CD4-positive, alpha-beta T cell (primary cell): Measurements from ENCODE around the gene SLC16A6. TPM values are rescaled to one million over a fixed set of nuclear protein-coding genes. Genes with fewer than 3 reads are reported as not detected.

ENCODE experiments used
- ATAC-seq: fragments of 200-7000 bp; cut with Tn5 transposase; one replicate; pipeline ENCODE4 v1.10.0; 2022; ENCODE audit warnings: mild to moderate bottlenecking; ENCODE audit not compliant: poor library complexity
- CTCF ChIA-PET: fragments of 350-600 bp; sonication (Branson Sonifier 250); formaldehyde crosslinking; loops from one replicate; lab custom pipeline; 2021; ENCODE audit warnings: antibody characterized with exemption, inconsistent platforms; lab: Charles Lee
- POLR2A ChIA-PET: fragments of 350-600 bp; sonication (Branson Sonifier 250); formaldehyde crosslinking; loops from one replicate; lab custom pipeline; 2021; ENCODE audit warnings: antibody characterized with exemption, inconsistent platforms; lab: Charles Lee
- DNase-seq, 14 experiments: peaks; one replicate each; pipeline ENCODE4 v3.0.0-alpha.2; 2013 to 2020; ENCODE audit warnings: mixed read lengths in 2 of 14
- H3K27ac ChIP-seq, 2 donors: one replicate each; pipeline versions ENCODE4 v1.5.1 to v1.7.0; 2013; ENCODE audit warnings: low read length in 2 of 2, low read depth in 1 of 2, mild to moderate bottlenecking in 1 of 2
- H3K27me3 ChIP-seq, 2 experiments: 1 replicate in 1 of 2; 2 replicates in 1 of 2; pipeline versions ENCODE4 v1.6.1 to v1.7.0; 2013; ENCODE audit warnings: low read length in 2 of 2, control low read depth in 1 of 2, mild to moderate bottlenecking in 1 of 2, moderate library complexity in 1 of 2; ENCODE audit not compliant: insufficient read depth in 2 of 2, control insufficient read depth in 1 of 2
- H3K36me3 ChIP-seq: one replicate; pipeline ENCODE4 v1.6.1; 2013; ENCODE audit warnings: low read length, control low read depth; ENCODE audit not compliant: insufficient read depth
- H3K4me1 ChIP-seq: one replicate; pipeline ENCODE4 v1.6.1; 2013; ENCODE audit warnings: low read length, control low read depth; ENCODE audit not compliant: insufficient read depth
- H3K4me3 ChIP-seq: one replicate; pipeline ENCODE4 v1.5.1; 2013; ENCODE audit warnings: mild to moderate bottlenecking, low read length, moderate library complexity
- H3K9me3 ChIP-seq, 2 experiments: 1 replicate in 1 of 2; 2 replicates in 1 of 2; pipeline versions ENCODE4 v1.6.1 to v1.7.0; 2013; ENCODE audit warnings: low read length in 2 of 2, mild to moderate bottlenecking in 2 of 2, control low read depth in 1 of 2, moderate library complexity in 1 of 2; ENCODE audit not compliant: control insufficient read depth in 1 of 2, insufficient read depth in 1 of 2
- H3K27ac Mint-ChIP-seq: one replicate; pipeline ENCODE4 v1.8.0; 2020; ENCODE audit warnings: mixed read lengths
- H3K27me3 Mint-ChIP-seq: one replicate; pipeline ENCODE4 v1.8.0; 2021; ENCODE audit warnings: mixed read lengths
- H3K36me3 Mint-ChIP-seq: one replicate; pipeline ENCODE4 v1.8.0; 2021; ENCODE audit warnings: low read depth, mixed read lengths
- H3K4me1 Mint-ChIP-seq: one replicate; pipeline ENCODE4 v1.8.0; 2021; ENCODE audit warnings: low read depth, mixed read lengths
- H3K4me3 Mint-ChIP-seq: one replicate; pipeline ENCODE4 v1.8.0; 2020; ENCODE audit warnings: mild to moderate bottlenecking, mixed read lengths
- H3K9me3 Mint-ChIP-seq: one replicate; pipeline ENCODE4 v1.8.0; 2020; ENCODE audit warnings: mixed read lengths
- CTCF ChIP-seq: fragments of 200-600 bp; IDR thresholded peaks from one replicate; pipeline ENCODE4 v1.8.0; 2022; ENCODE audit warnings: antibody characterized with exemption, mild to moderate bottlenecking
- intact Hi-C, 2 experiments: fragments of 100-400 bp; cut with DNase I in 1 of 2; cut with micrococcal nuclease in 1 of 2; formaldehyde crosslinking; loops; one replicate each; pipeline versions ENCODE4 v1.15.1 to v1.9.0; 2023 to 2025; cut with DNase I, micrococcal nuclease
- total RNA-seq, 174 experiments: library from RNA in 2 of 174; stranded (reverse) in 2 of 174; gene quantifications; one replicate each; pipeline ENCODE4 v1.2.3 and lab custom pipeline; 2021 to 2026

SLC16A6 gene
- total RNA-seq, 2 experiments from 2014 or later: 7.7 to 9.5 TPM

- ChIA-PET POLR2A (interaction anchor here (0.6 to 1.7 kb wide), 2 partner anchors 9 to 10 kb away, joined by 3 to 6 read pairs; partner anchors contain the start of genes ARSG and SLC16A6), CTCF (no interaction called here)
- no peak for TF ChIP-seq CTCF
- H3K27ac Mint-ChIP-seq: no peak overlapping the region
- H3K36me3 ChIP-seq: no peaks in the 10 kb centered on the region
- no peak overlapping the region for H3K4me3 Mint-ChIP-seq
- peaks cover 37% of the 10 kb centered on the region for H3K4me1 ChIP-seq
- DNase-seq (no peak), ATAC-seq (no peak)
- H3K4me3 ChIP-seq: no peak overlapping the region
- peaks cover 46% of the 10 kb centered on the region for H3K4me1 Mint-ChIP-seq
- H3K9me3 ChIP-seq: no peaks in the 10 kb centered on the region
- intact Hi-C loops: no loop called here
- no peaks in the 10 kb centered on the region for H3K27me3 ChIP-seq
- peaks cover 3% of the 10 kb centered on the region for H3K36me3 Mint-ChIP-seq
- H3K27ac ChIP-seq: no peak overlapping the region
- H3K27me3 Mint-ChIP-seq: no peaks in the 10 kb centered on the region
- no peaks in the 10 kb centered on the region for H3K9me3 Mint-ChIP-seq
These were observed 10.6 kb upstream of the SLC16A6 start for GRCh38 chr17:68301438-68301959.

- H3K9me3 ChIP-seq: no peaks in the 10 kb centered on the region
- DNase-seq: no peak
- no peaks in the 10 kb centered on the region for H3K36me3 ChIP-seq
- peaks cover 51% of the 10 kb centered on the region for H3K4me1 ChIP-seq
- CTCF ChIA-PET: no interaction called here
- Mint-ChIP-seq H3K4me1 (peaks cover 58% of the 10 kb centered on the region), H3K9me3 (no peaks in the 10 kb centered on the region), H3K27me3 (no peaks in the 10 kb centered on the region), H3K36me3 (peaks cover 3% of the 10 kb centered on the region), H3K4me3 (no peak overlapping the region), H3K27ac (peak overlapping the region; percentile 57)
- POLR2A ChIA-PET: interaction anchor here (0.6 to 1.7 kb wide), 3 partner anchors 8 to 57 kb away, joined by 3 to 6 read pairs (median 3); partner anchors contain the start of gene ARSG
- no peak for ATAC-seq
- no peak overlapping the region for H3K4me3 ChIP-seq
- intact Hi-C loops: loop anchor here (5.0 kb wide), 2 partner anchors 47 to 118 kb away; no protein-coding TSS in a partner anchor
- no peak for TF ChIP-seq CTCF
- H3K27me3 ChIP-seq: no peaks in the 10 kb centered on the region
- H3K27ac ChIP-seq: no peak overlapping the region
These were observed 8.9 kb upstream of the SLC16A6 start for GRCh38 chr17:68299817-68300216.

GRCh38 chr17:68298601-68299000 lies 7.7 kb upstream of the SLC16A6 start:
- H3K4me3 Mint-ChIP-seq: peak overlapping the region; percentile 38
- no peaks in the 10 kb centered on the region for H3K9me3 Mint-ChIP-seq
- no peak overlapping the region for H3K27ac ChIP-seq
- intact Hi-C loops: loop anchor here (5.0 kb wide), 2 partner anchors 49 to 116 kb away; no protein-coding TSS in a partner anchor
- no peaks in the 10 kb centered on the region for H3K27me3 ChIP-seq
- H3K4me3 ChIP-seq: no peak overlapping the region
- ATAC-seq (no peak), DNase-seq (no peak)
- H3K36me3 Mint-ChIP-seq: peaks cover 3% of the 10 kb centered on the region
- H3K36me3 ChIP-seq: no peaks in the 10 kb centered on the region
- ChIA-PET POLR2A (no interaction called here), CTCF (no interaction called here)
- peak overlapping the region; percentile 89 for H3K27ac Mint-ChIP-seq
- TF ChIP-seq CTCF: no peak
- peaks cover 63% of the 10 kb centered on the region for H3K4me1 ChIP-seq
- H3K9me3 ChIP-seq: no peaks in the 10 kb centered on the region
- H3K27me3 Mint-ChIP-seq: no peaks in the 10 kb centered on the region
- peaks cover 63% of the 10 kb centered on the region for H3K4me1 Mint-ChIP-seq
